ENCODE data around the gene TOX2. TPM values are rescaled to one million over a fixed set of nuclear protein-coding genes. Genes with fewer than 3 reads are reported as not detected.

TOX2 gene
- total RNA-seq, 6 experiments from 2014 or later = 1.5 to 5.0 (median 2.2) TPM

DNA sequence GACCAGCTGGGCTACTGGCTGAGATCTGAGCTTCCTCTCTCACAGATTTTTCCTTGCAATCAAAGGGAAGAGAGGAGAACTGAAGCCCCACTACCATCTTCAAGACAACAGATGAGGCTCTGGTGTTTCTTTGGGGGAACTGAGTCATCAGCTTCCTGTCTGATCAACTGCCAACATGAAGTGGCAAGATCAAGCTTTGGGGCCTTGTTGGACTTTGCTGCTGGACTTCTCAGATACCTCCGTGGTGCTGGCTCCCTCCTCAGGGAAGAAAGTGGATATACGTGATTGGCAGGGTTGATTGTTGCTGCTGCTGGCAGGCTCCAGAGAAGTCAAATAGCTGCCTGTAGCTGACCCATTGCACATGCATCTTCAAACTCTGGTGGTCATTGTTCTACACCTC lies 3.6 kb upstream of the TOX2 start:
- no CpG with 5 or more reads among the region's 2 CpGs for WGBS (ENCODE audit: insufficient coverage, low coverage, low lambda C conversion rate, missing lambda C conversion rate)
- DNase-seq (no peak), ATAC-seq (no peak)
- Histone ChIP-seq H3K9me3 (peaks cover 0 to 3% (median 0%) of the 10 kb centered on the region in 4 donors), H3K4me1 (no peaks in the 10 kb centered on the region), H3K27ac (no peak overlapping the region), H3K27me3 (peaks cover 0 to 10% of the 10 kb centered on the region in 2 donors), H3K4me3 (no peak overlapping the region), H3K36me3 (no peaks in the 10 kb centered on the region)
- no peak for TF ChIP-seq POLR2A (IDR thresholded peaks at IDR 0.05)
- TF ChIP-seq, protein P1, sequence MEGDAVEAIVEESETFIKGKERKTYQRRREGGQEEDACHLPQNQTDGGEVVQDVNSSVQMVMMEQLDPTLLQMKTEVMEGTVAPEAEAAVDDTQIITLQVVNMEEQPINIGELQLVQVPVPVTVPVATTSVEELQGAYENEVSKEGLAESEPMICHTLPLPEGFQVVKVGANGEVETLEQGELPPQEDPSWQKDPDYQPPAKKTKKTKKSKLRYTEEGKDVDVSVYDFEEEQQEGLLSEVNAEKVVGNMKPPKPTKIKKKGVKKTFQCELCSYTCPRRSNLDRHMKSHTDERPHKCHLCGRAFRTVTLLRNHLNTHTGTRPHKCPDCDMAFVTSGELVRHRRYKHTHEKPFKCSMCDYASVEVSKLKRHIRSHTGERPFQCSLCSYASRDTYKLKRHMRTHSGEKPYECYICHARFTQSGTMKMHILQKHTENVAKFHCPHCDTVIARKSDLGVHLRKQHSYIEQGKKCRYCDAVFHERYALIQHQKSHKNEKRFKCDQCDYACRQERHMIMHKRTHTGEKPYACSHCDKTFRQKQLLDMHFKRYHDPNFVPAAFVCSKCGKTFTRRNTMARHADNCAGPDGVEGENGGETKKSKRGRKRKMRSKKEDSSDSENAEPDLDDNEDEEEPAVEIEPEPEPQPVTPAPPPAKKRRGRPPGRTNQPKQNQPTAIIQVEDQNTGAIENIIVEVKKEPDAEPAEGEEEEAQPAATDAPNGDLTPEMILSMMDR (IDR thresholded peaks at IDR 0.05) = no peak
- intact Hi-C loops (cut with DNase I) = no loop called here

DNA sequence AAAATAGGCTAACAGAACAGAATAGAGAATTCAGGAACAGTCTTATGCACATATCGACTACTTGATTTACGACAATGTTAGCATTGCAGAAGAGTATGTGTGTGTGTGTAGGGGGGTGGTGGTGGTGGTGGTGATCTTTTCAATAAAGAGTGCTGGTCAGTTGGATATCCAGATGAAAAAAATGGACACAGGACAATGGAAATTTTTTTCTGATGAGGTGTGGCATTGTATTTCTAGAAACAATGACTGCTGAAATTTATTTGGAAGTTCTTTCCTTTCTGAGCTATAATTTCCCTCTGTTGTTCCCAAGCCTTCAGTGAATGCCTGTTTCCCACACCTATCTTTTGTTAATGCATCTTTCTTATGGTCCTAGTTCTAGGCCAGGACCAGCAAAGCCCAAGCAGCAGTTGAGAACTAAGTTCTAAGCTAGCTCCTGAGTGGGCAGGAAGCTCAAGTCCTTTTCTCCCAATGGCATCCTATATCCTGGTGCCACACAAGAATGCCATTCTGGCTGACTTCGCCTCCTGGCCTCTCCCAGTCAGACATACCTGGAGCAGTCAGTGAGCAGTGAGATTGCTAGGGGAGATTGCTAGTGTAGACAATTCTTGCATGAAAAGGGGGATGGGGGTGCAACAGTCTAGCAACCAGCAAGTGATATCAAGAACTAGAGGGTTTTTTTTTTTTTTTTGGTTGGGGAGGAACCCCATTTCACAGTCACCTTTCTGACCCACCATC lies 1.2 kb upstream of the TOX2 start:
- intact Hi-C loops (cut with DNase I) = no loop called here
- ATAC-seq (no peak), DNase-seq (no peak)
- Histone ChIP-seq H3K4me1 (no peaks in the 10 kb centered on the region), H3K27ac (no peak overlapping the region), H3K9me3 (peaks cover 0 to 3% (median 0%) of the 10 kb centered on the region in 4 donors), H3K27me3 (peaks cover 0 to 10% of the 10 kb centered on the region in 2 donors), H3K36me3 (no peaks in the 10 kb centered on the region), H3K4me3 (no peak overlapping the region)
- 93% methylated on average over 2 of the region's 3 CpGs for WGBS (ENCODE audit: insufficient coverage, low coverage, low lambda C conversion rate, missing lambda C conversion rate)
- TF ChIP-seq, protein P1 (IDR thresholded peaks at IDR 0.05) = no peak
- no peak for TF ChIP-seq POLR2A (IDR thresholded peaks at IDR 0.05)

DNA sequence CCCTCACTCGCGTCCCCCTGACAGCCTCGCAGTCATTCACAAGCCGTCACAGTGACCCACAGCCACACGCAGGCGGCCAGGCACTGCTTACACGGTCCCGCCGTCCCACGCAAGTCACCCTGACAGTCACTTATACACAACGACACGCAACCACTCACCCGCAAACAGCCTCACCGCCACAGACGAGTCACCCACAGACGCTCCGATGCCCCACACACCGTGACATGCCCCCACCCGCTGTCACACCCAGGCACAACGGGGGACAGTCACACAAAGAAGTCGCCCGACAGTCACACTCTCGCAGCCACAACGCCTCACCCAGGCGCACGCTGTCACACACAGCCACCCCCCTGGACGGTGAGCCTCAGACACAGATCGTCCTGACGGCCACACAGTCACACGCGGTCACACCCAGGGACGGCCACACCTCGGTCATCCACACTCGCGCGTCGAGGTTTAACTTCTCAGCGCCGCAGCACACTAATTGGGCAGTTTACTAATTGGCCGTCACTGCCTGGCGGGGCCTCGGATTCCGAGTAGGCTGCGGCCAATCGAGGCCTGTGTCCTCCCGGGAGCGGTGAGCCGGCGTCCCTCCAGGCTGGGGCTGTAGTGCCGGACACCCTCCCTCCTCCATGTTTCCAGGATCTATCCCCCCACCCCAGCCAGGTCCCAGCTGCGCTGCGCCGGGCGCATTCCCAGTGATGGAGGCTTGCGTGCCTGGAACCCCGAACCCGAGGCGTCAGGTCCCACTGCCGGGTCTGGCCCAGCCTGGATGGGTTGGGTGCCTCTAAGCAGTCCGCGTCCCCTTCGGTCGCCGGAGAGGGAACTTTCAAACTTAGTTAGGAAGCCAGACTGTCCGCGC lies 790 bp downstream of the TOX2 start:
- WGBS (ENCODE audit: insufficient coverage, low coverage, low lambda C conversion rate, missing lambda C conversion rate) = 0% methylated on average over 9 of the region's 66 CpGs
- no peak for TF ChIP-seq POLR2A (IDR thresholded peaks at IDR 0.05)
- TF ChIP-seq, protein P1 (IDR thresholded peaks at IDR 0.05) = no peak
- ATAC-seq (peak; percentile 53 to 58 (median 55)), DNase-seq (peak in 1 of 3 donors; percentile 40)
- peak overlapping the region; percentile 37 to 49 (median 44) for H3K4me3 ChIP-seq
- no peaks in the 10 kb centered on the region for H3K4me1 ChIP-seq
- H3K27ac ChIP-seq = peak overlapping the region; percentile 15 to 60 (median 24)
- H3K27me3 ChIP-seq = peaks cover 0 to 10% of the 10 kb centered on the region in 2 donors
- peaks cover 0 to 3% (median 0%) of the 10 kb centered on the region in 4 donors for H3K9me3 ChIP-seq
- intact Hi-C loops (cut with DNase I) = no loop called here
- H3K36me3 ChIP-seq = no peaks in the 10 kb centered on the region

DNA sequence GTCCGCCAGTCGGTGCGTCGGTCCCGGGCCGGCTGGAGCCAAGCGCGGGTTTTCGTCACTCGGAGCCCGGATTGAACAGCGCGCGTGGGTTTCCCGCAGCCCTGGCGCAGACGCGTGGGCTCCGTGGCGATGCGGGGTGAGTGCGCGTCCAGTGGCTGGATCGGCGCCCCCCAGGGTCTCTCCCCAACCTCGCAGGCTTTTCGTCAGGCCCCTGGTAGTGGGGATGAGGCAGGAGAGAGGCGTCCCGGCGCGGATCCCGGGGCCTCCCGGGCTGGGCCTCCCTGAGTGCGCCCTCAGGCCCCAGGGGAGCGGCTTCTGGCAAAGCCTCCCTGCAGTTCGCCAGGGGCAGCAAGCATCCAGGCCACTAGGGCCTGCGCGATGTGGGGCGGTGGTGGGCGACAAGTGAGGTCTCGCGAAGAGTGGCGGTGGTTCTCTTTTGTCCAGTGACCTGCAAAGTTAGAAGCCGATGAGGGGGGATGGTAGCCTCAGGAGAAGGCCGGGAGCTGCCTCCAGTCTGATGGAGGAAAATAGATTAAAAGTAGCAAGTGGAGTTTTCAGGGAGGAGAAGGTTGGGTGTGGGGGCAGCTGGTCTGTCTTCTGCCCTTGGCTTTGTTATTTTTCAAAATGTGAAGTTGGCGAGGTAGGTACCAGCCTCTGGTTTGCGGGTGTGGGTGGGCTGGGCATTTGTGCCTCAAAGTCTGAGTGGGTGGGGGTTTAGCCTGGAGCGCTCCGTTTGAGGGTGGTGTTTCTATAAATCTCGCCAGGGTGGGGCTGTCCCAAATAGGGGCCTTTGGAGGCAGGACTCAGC lies 1.6 kb downstream of the TOX2 start:
- WGBS (ENCODE audit: insufficient coverage, low coverage, low lambda C conversion rate, missing lambda C conversion rate) = 24% methylated on average over 15 of the region's 50 CpGs
- Histone ChIP-seq H3K36me3 (no peaks in the 10 kb centered on the region), H3K4me1 (no peaks in the 10 kb centered on the region), H3K4me3 (peak overlapping the region; percentile 31 to 49 (median 44)), H3K27me3 (peaks cover 0 to 10% of the 10 kb centered on the region in 2 donors), H3K9me3 (peaks cover 0 to 3% (median 0%) of the 10 kb centered on the region in 4 donors), H3K27ac (peak overlapping the region in 2 of 3 donors; percentile 24 to 60)
- intact Hi-C loops (cut with DNase I) = no loop called here
- ATAC-seq = peak; percentile 11 to 20 (median 14)
- TF ChIP-seq, protein P1 (IDR thresholded peaks at IDR 0.05) = no peak
- TF ChIP-seq POLR2A (IDR thresholded peaks at IDR 0.05) = no peak
- DNase-seq = no peak
